ENCODE results near the gene SLC35F3. TPM values are rescaled to one million over a fixed set of nuclear protein-coding genes. Genes with fewer than 3 reads are reported as not detected.

SLC35F3 gene
- total and polyA plus RNA-seq, 7 donors: under 0.01 to 0.54 (median 0.28) TPM; not detected in 2

DNA sequence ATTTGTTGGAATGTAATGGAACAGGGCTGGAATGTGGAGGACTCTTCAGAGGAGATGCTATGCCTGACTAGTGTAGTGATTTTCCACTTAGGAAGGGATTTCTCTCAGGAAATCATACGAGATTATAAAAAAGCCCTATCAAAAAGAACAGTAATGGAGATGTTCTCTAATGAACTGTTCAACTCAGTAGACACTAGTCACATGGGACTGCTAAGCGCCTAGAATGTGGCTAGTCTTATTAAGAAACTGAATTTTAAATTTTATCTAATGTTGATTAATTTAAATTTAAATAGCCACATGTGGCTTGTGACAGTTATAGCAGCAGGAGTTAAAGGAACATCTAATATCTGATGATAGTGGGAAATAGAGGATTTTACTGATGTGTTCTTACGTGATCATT is 94.0 kb downstream of the SLC35F3 start:
- Histone ChIP-seq H3K27ac (no peak overlapping the region), H3K4me3 (no peak overlapping the region), H3K36me3 (no peaks in the 10 kb centered on the region), H3K27me3 (no peaks in the 10 kb centered on the region), H3K9me3 (no peaks in the 10 kb centered on the region), H3K4me1 (no peaks in the 10 kb centered on the region)
- no peak for DNase-seq
- no peak for TF ChIP-seq POLR2A (IDR thresholded peaks at IDR 0.05)
- TF ChIP-seq EP300 (IDR thresholded peaks at IDR 0.05): no peak
- no peak for TF ChIP-seq POLR2AphosphoS5 (IDR thresholded peaks at IDR 0.05)
- TF ChIP-seq, protein P1, sequence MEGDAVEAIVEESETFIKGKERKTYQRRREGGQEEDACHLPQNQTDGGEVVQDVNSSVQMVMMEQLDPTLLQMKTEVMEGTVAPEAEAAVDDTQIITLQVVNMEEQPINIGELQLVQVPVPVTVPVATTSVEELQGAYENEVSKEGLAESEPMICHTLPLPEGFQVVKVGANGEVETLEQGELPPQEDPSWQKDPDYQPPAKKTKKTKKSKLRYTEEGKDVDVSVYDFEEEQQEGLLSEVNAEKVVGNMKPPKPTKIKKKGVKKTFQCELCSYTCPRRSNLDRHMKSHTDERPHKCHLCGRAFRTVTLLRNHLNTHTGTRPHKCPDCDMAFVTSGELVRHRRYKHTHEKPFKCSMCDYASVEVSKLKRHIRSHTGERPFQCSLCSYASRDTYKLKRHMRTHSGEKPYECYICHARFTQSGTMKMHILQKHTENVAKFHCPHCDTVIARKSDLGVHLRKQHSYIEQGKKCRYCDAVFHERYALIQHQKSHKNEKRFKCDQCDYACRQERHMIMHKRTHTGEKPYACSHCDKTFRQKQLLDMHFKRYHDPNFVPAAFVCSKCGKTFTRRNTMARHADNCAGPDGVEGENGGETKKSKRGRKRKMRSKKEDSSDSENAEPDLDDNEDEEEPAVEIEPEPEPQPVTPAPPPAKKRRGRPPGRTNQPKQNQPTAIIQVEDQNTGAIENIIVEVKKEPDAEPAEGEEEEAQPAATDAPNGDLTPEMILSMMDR (IDR thresholded peaks at IDR 0.05): no peak
- 85 to 93% methylated on average over 3 of the region's 3 CpGs for WGBS, 2 donors
- intact Hi-C loops (cut with DNase I): no loop called here

DNA sequence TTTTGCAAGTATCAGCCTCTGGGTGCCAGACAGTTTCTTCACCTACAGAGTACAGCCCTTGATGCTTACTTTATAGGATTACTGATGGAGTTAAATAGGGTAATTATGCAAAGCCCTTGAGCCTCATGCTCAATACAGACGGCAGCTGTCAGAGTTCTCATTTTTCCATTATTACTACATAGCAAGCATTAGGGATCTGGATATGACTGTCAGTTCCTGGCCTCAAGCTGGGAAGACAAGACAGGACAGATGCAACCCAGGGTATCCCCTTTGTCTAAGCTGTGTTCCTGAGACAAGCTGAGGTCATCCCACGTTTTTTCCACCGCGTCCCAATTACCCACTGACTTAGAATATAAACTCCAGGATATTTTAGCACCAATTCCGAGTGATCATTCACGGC is 94.4 kb downstream of the SLC35F3 start:
- intact Hi-C loops (cut with DNase I): no loop called here
- Histone ChIP-seq H3K4me1 (no peaks in the 10 kb centered on the region), H3K4me3 (no peak overlapping the region), H3K36me3 (no peaks in the 10 kb centered on the region), H3K27ac (no peak overlapping the region), H3K27me3 (no peaks in the 10 kb centered on the region), H3K9me3 (no peaks in the 10 kb centered on the region)
- TF ChIP-seq POLR2AphosphoS5 (IDR thresholded peaks at IDR 0.05) (no peak), POLR2A (IDR thresholded peaks at IDR 0.05) (no peak), EP300 (IDR thresholded peaks at IDR 0.05) (no peak)
- TF ChIP-seq, protein P1 (IDR thresholded peaks at IDR 0.05): no peak
- 83 to 85% methylated on average over 6 of the region's 6 CpGs for WGBS, 2 donors
- DNase-seq: no peak

DNA sequence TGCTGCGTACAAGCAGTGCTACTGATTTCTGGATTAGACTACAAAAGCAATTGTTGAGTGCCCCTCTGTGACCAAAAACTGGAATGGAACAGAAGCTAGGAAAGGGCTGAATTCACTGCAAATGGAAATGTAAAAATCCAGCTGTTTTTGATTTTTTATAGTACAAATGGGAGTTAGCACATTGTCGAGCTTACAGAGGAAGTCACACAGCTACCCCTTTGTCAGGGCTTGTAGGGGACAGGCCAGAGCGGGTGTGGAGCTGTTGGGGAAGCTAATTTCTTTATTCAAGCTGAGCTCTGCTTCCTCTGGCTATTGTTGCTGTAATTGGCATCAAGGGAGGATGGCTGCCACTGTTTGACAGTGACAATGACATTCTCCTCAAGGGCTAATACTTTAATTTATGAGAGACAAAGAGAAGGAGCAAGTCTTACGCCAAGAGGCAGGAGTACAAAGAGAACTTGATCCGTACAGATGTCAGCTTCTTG is 96.1 kb downstream of the SLC35F3 start:
- H3K4me1 ChIP-seq: no peaks in the 10 kb centered on the region
- no peak for TF ChIP-seq POLR2A (IDR thresholded peaks at IDR 0.05)
- TF ChIP-seq, protein P1 (IDR thresholded peaks at IDR 0.05): no peak
- no peak for TF ChIP-seq POLR2AphosphoS5 (IDR thresholded peaks at IDR 0.05)
- TF ChIP-seq EP300 (IDR thresholded peaks at IDR 0.05): no peak
- WGBS, 2 donors: 67 to 68% methylated on average over 5 of the region's 5 CpGs
- no peak for DNase-seq
- H3K4me3 ChIP-seq: no peak overlapping the region
- intact Hi-C loops (cut with DNase I): no loop called here
- no peaks in the 10 kb centered on the region for H3K9me3 ChIP-seq
- H3K27ac ChIP-seq: no peak overlapping the region
- no peaks in the 10 kb centered on the region for H3K36me3 ChIP-seq
- no peaks in the 10 kb centered on the region for H3K27me3 ChIP-seq

DNA sequence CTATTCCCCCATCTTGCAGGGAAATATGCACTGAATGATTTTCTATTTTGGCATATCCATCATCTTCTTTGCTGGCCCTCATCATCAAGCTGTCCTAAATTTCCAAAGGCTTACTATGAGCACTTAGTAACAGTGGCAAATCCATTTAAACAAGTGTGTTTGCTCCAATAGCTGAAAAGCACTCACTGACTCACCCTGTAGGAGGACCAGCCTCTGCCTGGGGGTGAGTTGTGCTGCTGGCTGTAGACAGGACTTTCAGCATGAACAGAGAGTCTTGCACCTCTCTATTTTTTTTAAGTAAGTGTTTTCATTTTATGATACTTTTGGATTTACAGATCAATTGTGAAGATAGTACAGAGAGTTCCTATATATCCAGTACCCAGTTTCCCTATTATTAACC is 97.3 kb downstream of the SLC35F3 start:
- DNase-seq: no peak
- intact Hi-C loops (cut with DNase I): no loop called here
- Histone ChIP-seq H3K4me3 (no peak overlapping the region), H3K9me3 (no peaks in the 10 kb centered on the region), H3K4me1 (no peaks in the 10 kb centered on the region), H3K36me3 (no peaks in the 10 kb centered on the region), H3K27me3 (no peaks in the 10 kb centered on the region), H3K27ac (no peak overlapping the region)
- TF ChIP-seq POLR2A (IDR thresholded peaks at IDR 0.05): no peak
- TF ChIP-seq, protein P1 (IDR thresholded peaks at IDR 0.05): no peak
- TF ChIP-seq EP300 (IDR thresholded peaks at IDR 0.05): no peak
- no peak for TF ChIP-seq POLR2AphosphoS5 (IDR thresholded peaks at IDR 0.05)

DNA sequence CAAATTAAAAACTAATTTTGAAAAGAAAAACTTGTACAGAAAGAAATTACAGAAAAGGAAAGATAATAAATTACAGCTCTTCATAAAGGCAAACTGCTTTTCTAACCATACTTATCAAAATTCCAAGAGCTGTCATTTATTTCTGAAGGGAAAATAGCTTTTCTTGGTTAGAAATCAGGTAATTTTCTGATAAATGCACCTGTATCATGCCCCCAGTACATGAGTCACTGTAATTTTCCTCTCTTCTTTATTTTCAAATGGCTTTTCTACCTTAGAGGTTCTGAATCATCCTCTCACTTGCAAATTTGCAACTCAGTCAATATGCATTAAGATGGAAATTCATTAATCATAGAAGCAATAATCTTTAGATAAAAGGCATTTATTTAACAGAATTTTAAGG is 100.1 kb downstream of the SLC35F3 start:
- Histone ChIP-seq H3K4me3 (no peak overlapping the region), H3K4me1 (no peaks in the 10 kb centered on the region), H3K27me3 (no peaks in the 10 kb centered on the region), H3K36me3 (no peaks in the 10 kb centered on the region), H3K27ac (no peak overlapping the region), H3K9me3 (peaks cover 0 to 3% (median 0%) of the 10 kb centered on the region in 4 donors)
- DNase-seq: no peak
- TF ChIP-seq EP300 (IDR thresholded peaks at IDR 0.05): no peak
- intact Hi-C loops (cut with DNase I): no loop called here
